Trophoblast cell (in vitro differentiated cells and primary cell): ENCODE results near the gene FHIT.

Source experiments
- DNase-seq, 2 donors: peaks; one replicate each; pipeline ENCODE4 v3.0.0-alpha.2; 2016
- H2AFZ ChIP-seq: 2 replicates; pipeline ENCODE4 v1.6.1; 2013; ENCODE audit warnings: low read length, moderate library complexity, mild to moderate bottlenecking; ENCODE audit not compliant: insufficient read depth, poor library complexity
- H2AK5ac ChIP-seq: 2 replicates; pipeline ENCODE4 v1.6.1; 2013; ENCODE audit warnings: mild to moderate bottlenecking, low read length
- H2BK120ac ChIP-seq: 2 replicates; pipeline ENCODE4 v1.6.1; 2013; ENCODE audit warnings: low read length, mild to moderate bottlenecking, moderate library complexity; ENCODE audit not compliant: insufficient read depth, poor library complexity
- H2BK12ac ChIP-seq: 2 replicates; pipeline ENCODE4 v1.6.1; 2013; ENCODE audit warnings: mild to moderate bottlenecking, low read length, moderate library complexity
- H2BK5ac ChIP-seq: 2 replicates; pipeline ENCODE4 v1.6.1; 2013; ENCODE audit warnings: low read length, low read depth, moderate library complexity, mild to moderate bottlenecking; ENCODE audit not compliant: poor library complexity
- H3K14ac ChIP-seq: 2 replicates; pipeline ENCODE4 v1.6.1; 2013; ENCODE audit warnings: mild to moderate bottlenecking, low read length
- H3K18ac ChIP-seq: 2 replicates; pipeline ENCODE4 v1.6.1; 2013; ENCODE audit warnings: mild to moderate bottlenecking, low read length
- H3K23ac ChIP-seq: 2 replicates; pipeline ENCODE4 v1.6.1; 2013; ENCODE audit warnings: low read length
- H3K27ac ChIP-seq: 2 replicates; pipeline ENCODE4 v1.5.1; 2013; ENCODE audit warnings: low read depth, mild to moderate bottlenecking, inconsistent platforms, low read length, moderate library complexity
- H3K27me3 ChIP-seq: 2 replicates; pipeline ENCODE4 v1.6.1; 2013; ENCODE audit warnings: inconsistent platforms, mild to moderate bottlenecking, low read length, moderate library complexity; ENCODE audit not compliant: insufficient read depth
- H3K36me3 ChIP-seq, 2 experiments: 1 replicate in 1 of 2; 2 replicates in 1 of 2; pipeline ENCODE4 v1.6.1; 2013; ENCODE audit warnings: low read length in 2 of 2, mild to moderate bottlenecking in 2 of 2, moderate library complexity in 1 of 2; ENCODE audit not compliant: insufficient read depth in 2 of 2, control insufficient read depth in 1 of 2
- H3K4ac ChIP-seq: 2 replicates; pipeline ENCODE4 v1.6.1; 2013; ENCODE audit warnings: low read depth, mild to moderate bottlenecking, low read length, moderate library complexity
- H3K4me1 ChIP-seq, 2 experiments: 1 replicate in 1 of 2; 2 replicates in 1 of 2; pipeline ENCODE4 v1.6.1; 2013; ENCODE audit warnings: low read length in 2 of 2, mild to moderate bottlenecking in 2 of 2, moderate library complexity in 1 of 2; ENCODE audit not compliant: insufficient read depth in 2 of 2, control insufficient read depth in 1 of 2
- H3K4me2 ChIP-seq: 2 replicates; pipeline ENCODE4 v1.6.1; 2013; ENCODE audit warnings: inconsistent platforms, mild to moderate bottlenecking, low read length, moderate library complexity
- H3K4me3 ChIP-seq: 2 replicates; pipeline ENCODE4 v1.5.1; 2013; ENCODE audit warnings: mild to moderate bottlenecking, low read depth, low read length, inconsistent platforms
- H3K79me1 ChIP-seq: one replicate; pipeline ENCODE4 v1.6.1; 2013; ENCODE audit warnings: low read length
- H3K79me2 ChIP-seq: 2 replicates; pipeline ENCODE4 v1.6.1; 2013; ENCODE audit warnings: low read length, mild to moderate bottlenecking; ENCODE audit not compliant: control insufficient read depth, insufficient read depth, poor library complexity
- H3K9ac ChIP-seq: 2 replicates; pipeline ENCODE4 v1.6.1; 2013; ENCODE audit warnings: mild to moderate bottlenecking, low read length
- H3K9me3 ChIP-seq: 2 replicates; pipeline ENCODE4 v1.6.1; 2013; ENCODE audit warnings: low read depth, mild to moderate bottlenecking, control low read depth, inconsistent platforms, low read length; ENCODE audit not compliant: insufficient read depth
- H4K12ac ChIP-seq: 2 replicates; pipeline ENCODE4 v1.6.1; 2013; ENCODE audit warnings: low read depth, mild to moderate bottlenecking, low read length, moderate library complexity
- H4K8ac ChIP-seq: 2 replicates; pipeline ENCODE4 v1.6.1; 2013; ENCODE audit warnings: low read depth, mild to moderate bottlenecking, low read length, moderate library complexity
- H4K91ac ChIP-seq: one replicate; pipeline ENCODE4 v1.6.1; 2013; ENCODE audit warnings: low read depth, mild to moderate bottlenecking, low read length, moderate library complexity
- WGBS: extraction: QIAGEN DNeasy Blood & Tissue Kit; methylation state at CpG from one replicate; pipeline ENCODE4 v1.1.7; 2013; ENCODE audit warnings: missing lambda C conversion rate; ENCODE audit not compliant: insufficient read length, insufficient coverage; ENCODE audit errors: extremely low coverage; 5-methylcytosine and 5-hydroxymethylcytosine counted together

The FHIT gene

GRCh38 chr3:61297821-61298220, 46.6 kb upstream of the FHIT start:
- Histone ChIP-seq H2AK5ac (no peak overlapping the region), H3K14ac (no peak overlapping the region), H2AFZ (no peak overlapping the region), H3K4me3 (no peak overlapping the region), H3K79me2 (no peaks in the 10 kb centered on the region), H2BK12ac (no peak overlapping the region), H3K4me1 (no peaks in the 10 kb centered on the region), H3K27ac (no peak overlapping the region), H2BK120ac (no peak overlapping the region), H3K23ac (no peak overlapping the region), H4K8ac (no peak overlapping the region), H3K27me3 (no peaks in the 10 kb centered on the region), H3K18ac (no peak overlapping the region), H3K4me2 (no peak overlapping the region), H3K79me1 (no peaks in the 10 kb centered on the region), H3K9me3 (no peaks in the 10 kb centered on the region), H3K9ac (no peak overlapping the region), H4K91ac (no peak overlapping the region), H3K4ac (no peak overlapping the region), H2BK5ac (no peak overlapping the region), H4K12ac (no peak overlapping the region), H3K36me3 (no peaks in the 10 kb centered on the region)
- no peak for DNase-seq
- no CpG with 5 or more reads among the region's 1 CpG for WGBS

GRCh38 chr3:61288446-61288845, 37.2 kb upstream of the FHIT start:
- H3K18ac ChIP-seq = no peak overlapping the region
- H3K27ac ChIP-seq = no peak overlapping the region
- H2BK120ac ChIP-seq = no peak overlapping the region
- H3K9me3 ChIP-seq = no peaks in the 10 kb centered on the region
- H3K14ac ChIP-seq = no peak overlapping the region
- H4K12ac ChIP-seq = no peak overlapping the region
- H4K91ac ChIP-seq = no peak overlapping the region
- no peak overlapping the region for H2BK5ac ChIP-seq
- no CpG with 5 or more reads among the region's 5 CpGs for WGBS
- H3K36me3 ChIP-seq = no peaks in the 10 kb centered on the region
- no peak for DNase-seq
- H3K79me2 ChIP-seq = no peaks in the 10 kb centered on the region
- no peak overlapping the region for H3K4ac ChIP-seq
- no peak overlapping the region for H3K23ac ChIP-seq
- no peaks in the 10 kb centered on the region for H3K79me1 ChIP-seq
- H2AFZ ChIP-seq = no peak overlapping the region
- no peaks in the 10 kb centered on the region for H3K4me1 ChIP-seq
- H3K9ac ChIP-seq = no peak overlapping the region
- H4K8ac ChIP-seq = no peak overlapping the region
- no peak overlapping the region for H2AK5ac ChIP-seq
- H3K27me3 ChIP-seq = no peaks in the 10 kb centered on the region
- no peak overlapping the region for H3K4me2 ChIP-seq
- no peak overlapping the region for H2BK12ac ChIP-seq
- H3K4me3 ChIP-seq = no peak overlapping the region

- Histone ChIP-seq H4K8ac (no peak overlapping the region), H2BK12ac (no peak overlapping the region), H3K4me3 (no peak overlapping the region), H3K27me3 (no peaks in the 10 kb centered on the region), H3K27ac (no peak overlapping the region), H4K12ac (no peak overlapping the region), H3K18ac (no peak overlapping the region), H3K14ac (no peak overlapping the region), H2BK5ac (no peak overlapping the region), H3K36me3 (no peaks in the 10 kb centered on the region), H2AFZ (no peak overlapping the region), H2AK5ac (no peak overlapping the region), H3K4me1 (no peaks in the 10 kb centered on the region), H4K91ac (no peak overlapping the region), H3K4ac (no peak overlapping the region), H3K4me2 (no peak overlapping the region), H3K79me2 (no peaks in the 10 kb centered on the region), H3K79me1 (no peaks in the 10 kb centered on the region), H3K9ac (no peak overlapping the region), H2BK120ac (no peak overlapping the region), H3K23ac (no peak overlapping the region), H3K9me3 (no peaks in the 10 kb centered on the region)
- DNase-seq = no peak
These were observed 32.6 kb upstream of the FHIT start for GRCh38 chr3:61283876-61284275.

GRCh38 chr3:61278713-61279112, 27.5 kb upstream of the FHIT start:
- Histone ChIP-seq H3K79me1 (no peaks in the 10 kb centered on the region), H2BK5ac (no peak overlapping the region), H3K27me3 (no peaks in the 10 kb centered on the region), H3K4me3 (no peak overlapping the region), H3K4ac (no peak overlapping the region), H4K91ac (no peak overlapping the region), H3K4me2 (no peak overlapping the region), H2BK12ac (no peak overlapping the region), H3K4me1 (no peaks in the 10 kb centered on the region), H2AK5ac (no peak overlapping the region), H3K36me3 (no peaks in the 10 kb centered on the region), H4K8ac (no peak overlapping the region), H3K9ac (no peak overlapping the region), H2AFZ (no peak overlapping the region), H3K9me3 (no peaks in the 10 kb centered on the region), H3K14ac (no peak overlapping the region), H3K18ac (no peak overlapping the region), H3K23ac (no peak overlapping the region), H3K79me2 (no peaks in the 10 kb centered on the region), H4K12ac (no peak overlapping the region), H3K27ac (no peak overlapping the region), H2BK120ac (no peak overlapping the region)
- no CpG with 5 or more reads among the region's 2 CpGs for WGBS
- no peak for DNase-seq

GRCh38 chr3:61277411-61277810, 26.2 kb upstream of the FHIT start:
- Histone ChIP-seq H3K4me1 (no peaks in the 10 kb centered on the region), H4K91ac (no peak overlapping the region), H2BK12ac (no peak overlapping the region), H3K4me3 (no peak overlapping the region), H3K14ac (no peak overlapping the region), H3K9me3 (no peaks in the 10 kb centered on the region), H3K4me2 (no peak overlapping the region), H3K27ac (no peak overlapping the region), H4K12ac (no peak overlapping the region), H4K8ac (no peak overlapping the region), H2AFZ (no peak overlapping the region), H3K36me3 (no peaks in the 10 kb centered on the region), H3K27me3 (no peaks in the 10 kb centered on the region), H3K9ac (no peak overlapping the region), H3K79me1 (no peaks in the 10 kb centered on the region), H3K79me2 (no peaks in the 10 kb centered on the region), H3K4ac (no peak overlapping the region), H3K18ac (no peak overlapping the region), H2BK120ac (no peak overlapping the region), H2AK5ac (no peak overlapping the region), H2BK5ac (no peak overlapping the region), H3K23ac (no peak overlapping the region)
- DNase-seq = no peak
- WGBS = no CpG with 5 or more reads among the region's 2 CpGs
